Gastroesophageal sphincter (tissue), 3 donors: ENCODE measurements around the gene SLC16A12.

ENCODE experiments used
- POLR2A ChIP-seq, 2 donors: fragments of 450-650 bp; IDR thresholded peaks; one replicate each; pipeline ENCODE4 v1.6.1; 2017; ENCODE audit warnings: antibody characterized with exemption in 2 of 2, mild to moderate bottlenecking in 2 of 2, moderate library complexity in 1 of 2
- TF ChIP-seq, protein P1 (sequence below), 4 experiments: fragments of 200-600 bp in 2 of 4; fragments of 450-650 bp in 2 of 4; sonication (generic) in 1 of 4; IDR thresholded peaks; one replicate each; pipeline ENCODE4 v1.5.1; 2017 to 2019; ENCODE audit warnings: antibody characterized with exemption in 4 of 4, mild to moderate bottlenecking in 2 of 4, moderate library complexity in 2 of 4

DNA sequence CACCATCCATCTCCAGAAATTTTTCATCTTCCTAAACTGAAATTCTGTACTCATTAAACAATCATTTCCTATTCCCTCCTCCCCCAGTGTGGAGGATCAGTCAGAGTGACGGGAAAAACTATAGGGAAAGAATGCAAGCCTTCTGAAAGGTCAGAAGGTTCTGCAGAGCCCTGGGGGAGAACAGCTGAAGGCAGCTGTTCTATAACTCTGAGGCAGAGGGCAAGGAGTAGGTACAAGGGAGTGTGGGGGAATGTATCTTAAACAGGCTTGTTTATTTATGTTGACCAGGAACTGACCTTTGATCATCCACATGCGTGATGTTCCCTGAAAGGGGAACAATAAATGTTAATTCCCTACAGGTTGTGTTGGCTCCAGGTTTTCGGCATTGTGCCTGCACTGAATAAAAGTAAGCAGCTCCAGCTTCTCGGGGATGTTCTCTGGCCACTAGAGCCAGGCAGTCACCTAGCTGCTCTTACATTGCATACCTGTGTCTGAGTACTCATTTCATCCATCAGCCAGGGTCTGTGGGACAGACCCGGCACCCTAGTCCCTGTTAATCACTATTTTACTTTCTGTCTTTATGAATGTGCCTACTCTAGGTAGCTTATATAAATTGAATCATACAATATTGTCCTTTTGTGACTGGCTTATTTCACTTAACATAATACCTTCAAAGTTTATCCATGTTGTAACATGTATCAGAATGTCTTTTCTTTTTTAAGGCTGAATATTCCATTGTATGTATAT is 137.2 kb downstream of the SLC16A12 start:
- TF ChIP-seq, protein P1, sequence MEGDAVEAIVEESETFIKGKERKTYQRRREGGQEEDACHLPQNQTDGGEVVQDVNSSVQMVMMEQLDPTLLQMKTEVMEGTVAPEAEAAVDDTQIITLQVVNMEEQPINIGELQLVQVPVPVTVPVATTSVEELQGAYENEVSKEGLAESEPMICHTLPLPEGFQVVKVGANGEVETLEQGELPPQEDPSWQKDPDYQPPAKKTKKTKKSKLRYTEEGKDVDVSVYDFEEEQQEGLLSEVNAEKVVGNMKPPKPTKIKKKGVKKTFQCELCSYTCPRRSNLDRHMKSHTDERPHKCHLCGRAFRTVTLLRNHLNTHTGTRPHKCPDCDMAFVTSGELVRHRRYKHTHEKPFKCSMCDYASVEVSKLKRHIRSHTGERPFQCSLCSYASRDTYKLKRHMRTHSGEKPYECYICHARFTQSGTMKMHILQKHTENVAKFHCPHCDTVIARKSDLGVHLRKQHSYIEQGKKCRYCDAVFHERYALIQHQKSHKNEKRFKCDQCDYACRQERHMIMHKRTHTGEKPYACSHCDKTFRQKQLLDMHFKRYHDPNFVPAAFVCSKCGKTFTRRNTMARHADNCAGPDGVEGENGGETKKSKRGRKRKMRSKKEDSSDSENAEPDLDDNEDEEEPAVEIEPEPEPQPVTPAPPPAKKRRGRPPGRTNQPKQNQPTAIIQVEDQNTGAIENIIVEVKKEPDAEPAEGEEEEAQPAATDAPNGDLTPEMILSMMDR (IDR thresholded peaks at IDR 0.05), result no peak
- TF ChIP-seq POLR2A (IDR thresholded peaks at IDR 0.05), result no peak
